SW 1271 (cell line): Measurements from ENCODE around the gene LGALS13.

Experiments
- DNase-seq, 2 experiments: peaks; one replicate each; lab custom pipeline; 2025; lab: John Stamatoyannopoulos, UW

The LGALS13 gene

GRCh38 chr19:39602224-39602623, at the start of gene LGALS13:
Gene LGALS13 (plus strand): TSS chr19:39602524. CDS start chr19:39602569, 45 bp downstream.
- DNase-seq, result no peak

- DNase-seq, result no peak
These were observed 49.2 kb upstream of the LGALS13 start for GRCh38 chr19:39553082-39553652.

GRCh38 chr19:39554701-39555311, 47.5 kb upstream of the LGALS13 start:
- no peak for DNase-seq

GRCh38 chr19:39555883-39556282, 46.4 kb upstream of the LGALS13 start:
- DNase-seq, result no peak

DNA sequence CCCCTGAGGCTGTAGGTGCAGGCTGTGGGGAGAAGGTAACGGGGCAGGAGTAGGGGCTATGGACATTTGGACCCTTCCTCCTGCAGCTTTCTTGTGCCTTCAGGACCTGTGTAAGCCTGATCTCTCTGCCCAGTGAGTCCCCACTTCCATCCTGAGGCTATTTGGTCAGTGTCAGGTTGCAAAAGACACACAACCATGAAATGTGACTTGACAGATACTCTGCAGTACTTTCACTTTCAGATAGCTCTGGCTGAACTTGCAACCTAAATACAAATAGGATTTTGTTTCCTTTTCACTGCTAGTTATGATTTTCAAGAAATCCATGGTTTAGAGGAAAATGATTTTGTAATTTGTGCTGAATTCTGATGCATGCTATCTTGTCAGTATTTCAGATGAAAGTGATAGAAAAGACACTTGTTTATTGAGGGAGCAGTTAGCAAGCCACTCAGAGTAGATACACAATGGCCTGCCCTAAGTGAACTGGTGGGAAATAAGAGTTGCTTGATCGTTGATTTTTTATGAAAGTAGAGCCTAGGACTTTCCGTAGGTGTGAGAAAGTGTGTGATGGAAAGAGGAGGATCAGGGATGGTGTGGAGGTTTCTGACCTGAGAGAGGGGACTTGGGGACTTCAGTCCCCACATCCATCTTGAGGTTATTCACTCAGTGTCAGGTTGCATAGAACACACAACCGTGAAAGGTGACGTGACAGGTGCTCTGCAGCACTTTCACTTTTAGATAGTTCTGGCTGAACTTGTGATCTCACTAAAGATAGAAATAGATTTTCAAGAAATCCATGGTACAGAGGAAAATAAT, 44.3 kb upstream of the LGALS13 start:
- no peak for DNase-seq

DNA sequence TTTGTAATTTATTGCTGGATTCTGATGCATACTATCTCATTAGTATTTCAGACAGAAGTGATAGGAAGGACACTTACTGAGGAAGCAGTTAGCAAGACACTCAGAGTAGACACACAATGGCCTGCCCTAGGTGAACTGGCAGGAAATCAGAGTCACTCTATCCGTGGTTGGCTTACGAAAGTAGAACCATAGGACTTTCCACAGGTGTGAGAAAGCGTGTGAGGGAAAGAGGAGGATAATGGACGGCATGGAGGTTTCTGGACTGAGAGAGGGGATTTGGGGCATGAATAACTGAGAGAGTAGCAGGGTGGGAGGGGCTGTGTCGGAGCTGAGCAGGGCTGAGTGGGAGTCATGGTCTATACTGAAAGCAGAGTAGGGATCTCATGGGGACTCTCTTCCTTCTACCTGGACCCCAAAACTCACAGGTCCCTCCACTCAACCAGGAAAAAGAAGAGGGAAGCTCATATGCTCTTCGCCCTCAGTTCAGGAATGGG, 43.7 kb upstream of the LGALS13 start:
- DNase-seq, result no peak

- DNase-seq, result no peak
These were observed 38.9 kb upstream of the LGALS13 start for GRCh38 chr19:39563408-39563807.

DNA sequence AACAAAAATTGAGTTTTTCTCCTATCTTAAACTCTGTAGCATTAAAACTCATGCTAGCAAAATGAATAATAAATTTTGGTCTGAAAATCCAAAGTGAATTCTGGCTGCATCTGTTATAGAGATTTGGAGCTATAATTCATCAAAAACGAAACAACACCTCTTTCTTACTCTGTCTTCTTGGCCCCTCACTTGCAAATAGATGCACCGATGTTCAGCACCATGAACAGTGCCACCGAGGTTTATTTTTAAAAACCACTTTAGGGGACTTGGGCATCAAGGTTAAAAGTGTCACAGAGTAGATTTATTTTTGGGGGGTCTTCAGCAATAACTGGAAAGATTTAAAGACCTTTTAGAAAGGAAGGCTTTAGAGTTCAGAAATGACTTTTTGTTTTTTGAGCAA, 36.3 kb upstream of the LGALS13 start:
- no peak for DNase-seq

GRCh38 chr19:39568604-39569003, 33.7 kb upstream of the LGALS13 start:
- DNase-seq, result peak; percentile 30 to 66

DNA sequence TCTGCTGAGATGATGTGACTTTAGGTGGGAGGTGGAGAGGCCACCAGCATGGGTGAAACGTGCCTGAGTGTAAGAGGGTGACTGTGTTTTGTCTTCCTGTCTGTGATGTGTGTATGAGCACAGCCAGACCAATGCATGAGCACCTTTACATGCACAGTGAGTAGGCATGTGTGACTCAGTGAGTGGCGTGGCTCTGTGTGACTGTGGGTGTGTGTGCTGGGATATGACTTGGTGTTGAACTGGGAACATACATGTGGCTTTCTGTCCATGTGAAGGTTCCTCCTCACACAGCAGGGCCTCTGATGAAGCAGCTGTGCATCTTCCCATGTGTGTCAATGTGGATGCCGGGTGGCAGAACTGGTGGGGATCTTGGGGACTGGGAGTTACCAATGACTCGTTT, 19.9 kb upstream of the LGALS13 start:
- no peak for DNase-seq

- no peak for DNase-seq
These were observed 19.3 kb upstream of the LGALS13 start for GRCh38 chr19:39582891-39583625.

DNA sequence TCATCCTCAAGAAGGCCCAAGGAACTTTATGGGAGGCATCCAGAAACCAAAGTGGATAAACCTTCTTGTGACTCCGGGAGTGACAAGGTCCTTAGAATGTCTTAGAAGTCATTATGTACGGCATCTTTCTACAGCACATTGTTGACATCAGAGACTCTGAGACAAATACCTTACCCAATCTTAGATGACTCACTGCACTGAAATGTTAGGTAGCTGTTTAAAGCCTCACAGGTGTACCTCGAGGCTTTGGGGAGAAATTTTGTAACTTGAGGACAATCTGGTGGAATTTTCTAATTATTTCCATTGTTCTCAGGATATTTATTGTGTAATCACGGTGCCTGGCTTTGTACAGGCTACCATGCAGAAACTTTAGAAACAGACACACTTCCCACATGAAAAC, 14.8 kb upstream of the LGALS13 start:
- no peak for DNase-seq

- no peak for DNase-seq
These were observed 14.3 kb upstream of the LGALS13 start for GRCh38 chr19:39588066-39588465.

GRCh38 chr19:39590265-39590664, 12.1 kb upstream of the LGALS13 start:
- DNase-seq, result no peak

DNA sequence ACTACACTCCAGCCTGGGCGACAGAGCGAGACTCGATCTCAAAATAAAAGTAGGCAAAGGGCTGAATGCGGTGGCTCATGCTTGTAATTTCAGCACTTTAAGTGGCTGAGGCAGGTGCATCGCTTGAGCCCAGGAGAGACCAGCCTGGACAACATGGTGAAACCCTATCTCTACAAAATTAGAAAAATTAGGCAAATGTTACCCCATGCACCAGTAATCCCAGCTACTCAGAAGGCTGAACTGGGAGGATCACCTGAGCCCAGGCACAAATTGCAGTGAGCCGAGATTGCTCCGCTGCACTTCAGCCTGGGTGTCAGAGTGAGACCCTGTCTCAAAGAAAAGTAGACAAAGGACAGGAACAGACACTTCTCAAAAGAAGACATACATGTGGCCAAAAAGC, 9.9 kb upstream of the LGALS13 start:
- DNase-seq, result no peak

DNA sequence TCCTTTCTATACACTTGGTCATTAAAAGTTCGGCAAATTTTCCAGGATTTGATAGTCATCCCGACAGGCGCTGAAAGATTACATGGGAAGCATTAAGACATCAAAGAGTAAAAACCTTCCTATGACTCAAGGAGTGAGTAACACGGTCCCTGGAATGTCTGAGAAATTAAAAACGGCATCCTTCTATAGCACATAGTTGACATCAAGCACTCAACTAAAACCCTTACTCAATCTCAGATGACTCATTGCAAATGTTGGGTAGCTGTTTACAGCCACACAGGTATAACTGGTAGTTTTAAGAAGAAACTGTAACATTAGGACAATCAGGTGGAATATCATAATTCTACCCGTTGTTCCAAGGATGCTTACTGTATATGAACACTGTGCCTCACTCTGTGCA, 6.4 kb upstream of the LGALS13 start:
- DNase-seq, result no peak

GRCh38 chr19:39596911-39597310, 5.4 kb upstream of the LGALS13 start:
- no peak for DNase-seq

GRCh38 chr19:39599116-39599515, 3.2 kb upstream of the LGALS13 start:
- no peak for DNase-seq

- no peak for DNase-seq
These were observed 1.5 kb downstream of the LGALS13 start for GRCh38 chr19:39603825-39604224.

GRCh38 chr19:39607021-39607420, 4.7 kb downstream of the LGALS13 start:
- DNase-seq, result no peak

DNA sequence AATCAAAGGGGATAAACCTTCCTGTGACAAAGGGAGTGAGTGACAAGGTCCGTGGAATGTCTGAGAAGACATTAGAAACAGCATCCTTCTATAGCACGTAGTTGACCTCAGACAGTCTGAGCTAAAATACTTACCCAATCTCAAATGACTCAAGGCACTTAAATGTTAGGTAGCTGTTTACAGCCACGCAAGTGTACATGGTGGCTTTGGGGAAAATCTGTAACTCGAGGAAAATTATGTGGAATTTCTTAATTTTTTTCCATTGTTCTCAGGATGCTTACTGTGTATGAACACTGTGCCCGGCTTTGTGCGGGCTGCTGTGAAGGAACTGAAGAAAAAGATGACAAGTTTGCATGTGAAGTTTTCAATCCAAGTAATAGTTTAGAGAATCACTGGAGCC, 5.2 kb downstream of the LGALS13 start:
- DNase-seq, result no peak

DNA sequence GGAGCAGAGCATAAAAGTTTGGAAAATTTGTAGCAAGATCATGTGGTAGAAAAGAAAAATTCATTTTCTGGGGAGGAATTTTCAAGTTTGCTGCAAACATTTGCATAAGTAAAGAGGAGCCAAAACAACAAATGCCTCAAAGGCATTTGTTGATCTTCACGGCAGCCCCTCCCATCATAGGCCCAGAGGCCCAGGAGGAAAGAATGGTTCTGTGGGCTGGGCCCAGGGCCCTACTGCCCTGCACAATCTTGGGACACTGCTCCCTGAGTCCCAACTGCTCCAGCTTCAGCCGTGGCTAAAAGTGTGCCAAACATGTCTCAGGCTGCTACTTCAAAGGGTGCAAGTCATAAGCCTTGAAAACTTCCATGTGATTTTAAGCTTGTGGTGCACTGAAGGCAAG, 11.3 kb downstream of the LGALS13 start:
- no peak for DNase-seq
